ENCODE results near the gene SLC24A3.

The SLC24A3 gene

GRCh38 chr20:19520261-19520660 is 307.8 kb downstream of the SLC24A3 start:
- no peak for FAIRE-seq

- no peak for FAIRE-seq
Measured at GRCh38 chr20:19522071-19522801, 309.8 kb downstream of the SLC24A3 start.

- FAIRE-seq = no peak
Measured at GRCh38 chr20:19522836-19523590, 310.6 kb downstream of the SLC24A3 start.

- FAIRE-seq = no peak
Measured at GRCh38 chr20:19524691-19525090, 312.2 kb downstream of the SLC24A3 start.

DNA sequence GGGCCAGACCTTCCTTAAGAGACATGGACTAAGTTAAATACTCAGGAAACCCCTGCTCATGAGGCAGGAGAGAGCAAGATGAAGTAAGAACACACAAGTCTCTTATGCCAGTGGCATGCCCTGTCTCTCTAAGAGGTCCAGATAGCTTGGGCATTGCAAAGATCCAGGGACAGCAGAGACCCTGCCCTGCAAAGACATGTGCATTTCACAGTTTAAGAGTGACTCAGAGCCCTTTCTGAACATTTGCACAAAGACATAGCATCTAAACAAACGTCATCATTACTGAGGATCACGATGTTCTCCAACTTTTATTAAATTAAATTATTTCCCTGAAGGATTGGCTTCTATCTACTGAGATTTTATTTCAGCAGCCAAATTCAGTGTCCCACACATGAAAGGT is 315.1 kb downstream of the SLC24A3 start:
- FAIRE-seq = no peak

DNA sequence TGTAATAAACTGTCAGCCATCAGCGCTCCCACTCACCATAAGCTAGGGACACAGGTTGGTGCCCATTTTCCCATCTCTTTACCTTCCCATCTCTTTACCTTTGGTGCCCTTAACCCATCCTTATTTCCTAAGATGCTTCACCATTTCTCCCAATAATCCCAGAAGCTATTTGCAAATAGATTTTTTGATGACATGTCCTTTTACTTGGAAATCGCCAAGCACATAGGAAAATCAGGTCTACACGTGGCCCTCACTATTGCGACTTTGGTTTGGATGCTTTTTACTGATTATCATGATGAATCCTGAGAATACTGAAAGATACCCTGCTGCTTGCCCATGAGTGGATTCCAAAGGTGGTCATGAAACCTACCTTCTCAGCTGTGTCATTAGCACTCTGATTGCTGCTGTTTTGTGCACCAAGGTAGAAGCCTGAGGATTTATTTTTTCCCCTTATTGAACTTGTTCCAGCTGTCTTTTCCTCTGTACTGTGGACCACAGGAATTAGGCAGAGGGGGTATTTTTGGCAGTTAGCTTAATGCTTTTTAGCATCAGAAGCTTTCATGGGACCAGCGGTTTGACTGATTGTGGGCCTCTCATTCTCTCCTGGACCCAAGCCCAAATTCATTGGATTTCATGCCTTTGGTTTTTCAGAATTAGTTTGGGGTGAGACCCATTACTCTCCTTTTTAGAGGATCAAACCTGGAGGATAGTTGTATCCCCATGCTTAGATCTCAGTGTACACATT is 316.0 kb downstream of the SLC24A3 start:
- FAIRE-seq = no peak

GRCh38 chr20:19530006-19530405 is 317.6 kb downstream of the SLC24A3 start:
- FAIRE-seq = no peak

GRCh38 chr20:19531446-19531845 is 319.0 kb downstream of the SLC24A3 start:
- no peak for FAIRE-seq

- FAIRE-seq = no peak
Measured at GRCh38 chr20:19538556-19538955, 326.1 kb downstream of the SLC24A3 start.

DNA sequence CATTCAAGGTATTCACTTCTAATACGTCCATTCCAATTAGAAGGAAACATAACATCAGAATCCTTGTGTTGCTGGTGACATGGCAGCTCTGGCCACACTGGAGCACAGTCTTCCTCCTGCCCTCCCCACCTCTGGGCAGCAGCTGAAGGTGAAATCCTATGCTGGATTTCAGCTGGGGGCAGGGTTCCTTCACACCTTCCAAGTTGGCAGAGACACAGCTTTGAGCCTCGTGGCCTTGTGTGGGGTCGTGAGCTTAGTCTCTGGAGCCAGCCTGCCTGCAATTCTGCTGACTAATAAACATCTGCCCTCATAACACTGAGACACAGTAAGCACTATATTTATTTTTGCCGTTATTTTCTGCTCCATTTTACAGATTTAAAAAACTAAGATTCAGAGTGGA is 326.7 kb downstream of the SLC24A3 start:
- no peak for FAIRE-seq

DNA sequence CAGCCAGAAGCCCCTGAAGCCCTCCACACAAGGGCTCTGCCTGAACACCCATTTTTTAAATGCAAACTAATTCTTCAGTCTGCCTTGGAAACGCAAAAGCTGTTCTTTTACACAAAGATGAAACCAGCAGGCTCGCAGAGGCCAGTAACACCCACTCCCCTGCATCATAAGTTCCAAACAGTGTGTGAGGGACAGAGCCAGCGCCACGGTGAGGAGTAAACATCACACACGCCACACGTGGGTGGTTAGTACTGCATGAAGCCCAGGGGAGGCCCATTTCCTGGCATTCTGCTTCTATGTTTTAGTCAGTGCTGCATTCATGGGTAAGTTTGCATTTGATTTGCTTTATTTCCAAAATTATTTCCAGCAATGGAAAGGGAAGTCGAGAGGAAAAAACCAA is 327.9 kb downstream of the SLC24A3 start:
- no peak for FAIRE-seq

- no peak for FAIRE-seq
Measured at GRCh38 chr20:19543101-19543500, 330.7 kb downstream of the SLC24A3 start.

GRCh38 chr20:19544684-19545083 is 332.2 kb downstream of the SLC24A3 start:
- no peak for FAIRE-seq

GRCh38 chr20:19546648-19547047 is 334.2 kb downstream of the SLC24A3 start:
- no peak for FAIRE-seq

DNA sequence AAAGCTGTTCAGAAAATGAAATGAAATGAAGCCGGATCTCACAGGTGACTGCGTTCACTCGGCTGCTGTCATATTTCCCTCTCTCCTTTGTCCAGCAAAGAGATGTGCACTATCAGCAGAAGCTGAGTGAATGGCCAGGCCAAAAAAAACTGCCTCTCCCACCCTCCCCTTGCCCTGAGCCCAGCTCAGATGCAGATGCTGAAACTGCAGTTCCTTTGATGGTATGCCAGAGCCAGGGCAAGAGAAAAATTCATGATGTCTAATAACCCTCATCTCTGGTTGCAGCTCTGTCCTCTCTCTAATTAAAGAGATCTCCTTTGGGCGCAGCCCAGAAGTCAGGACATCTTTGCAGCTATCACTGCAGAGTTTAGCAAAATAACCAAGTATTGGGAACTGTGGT is 335.1 kb downstream of the SLC24A3 start:
- FAIRE-seq = no peak

- no peak for FAIRE-seq
Measured at GRCh38 chr20:19549896-19550295, 337.5 kb downstream of the SLC24A3 start.

- no peak for FAIRE-seq
Measured at GRCh38 chr20:19552221-19553180, 340.1 kb downstream of the SLC24A3 start.

GRCh38 chr20:19554666-19555065 is 342.2 kb downstream of the SLC24A3 start:
- FAIRE-seq = no peak

- no peak for FAIRE-seq
Measured at GRCh38 chr20:19555726-19556125, 343.3 kb downstream of the SLC24A3 start.

DNA sequence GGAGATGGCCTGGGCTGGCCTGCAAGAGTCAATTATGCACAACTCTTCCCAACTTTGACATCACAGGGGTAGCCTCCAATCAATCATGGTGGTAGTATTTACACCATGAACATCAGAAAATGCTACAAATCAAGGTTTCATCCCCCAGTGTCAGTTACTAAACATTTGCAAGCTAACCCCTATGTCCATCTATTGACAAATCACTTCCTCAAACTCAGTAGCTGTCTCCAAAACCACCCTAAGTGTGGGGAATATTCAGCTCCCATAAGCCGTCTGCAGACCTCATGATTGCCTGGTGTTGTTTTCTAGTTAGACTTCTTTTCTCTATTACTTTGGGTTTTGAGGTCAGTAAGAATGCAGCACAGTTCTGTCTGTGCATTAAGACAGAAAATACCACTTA is 344.8 kb downstream of the SLC24A3 start:
- no peak for FAIRE-seq

DNA sequence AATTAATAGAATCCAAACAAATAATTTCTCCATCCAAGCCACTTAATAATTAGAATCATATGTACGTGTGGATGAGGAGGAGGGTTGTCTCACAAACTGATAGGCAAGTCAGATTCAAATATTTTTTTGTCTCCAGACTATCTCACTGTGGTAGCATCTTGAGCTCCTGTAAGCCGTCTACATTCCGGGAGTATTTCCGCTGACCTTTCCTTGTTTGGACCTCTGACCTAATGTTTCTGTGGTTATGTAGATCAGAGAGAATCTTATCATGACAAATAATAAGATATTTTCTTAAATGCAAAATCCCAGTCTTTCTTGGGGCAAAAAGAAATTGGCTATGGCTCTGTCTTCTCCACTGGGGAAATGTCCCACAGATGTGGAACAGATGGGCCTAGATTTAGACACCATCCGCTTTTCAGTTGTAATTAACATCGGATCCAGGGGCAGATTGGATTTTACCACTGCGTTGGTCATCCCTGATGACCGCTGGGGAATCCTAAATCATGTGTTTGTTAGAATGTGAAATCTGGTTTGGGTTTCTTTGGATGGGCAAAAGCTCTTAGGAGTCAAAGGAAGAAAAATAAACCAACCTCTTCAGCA is 348.5 kb downstream of the SLC24A3 start:
- no peak for FAIRE-seq

DNA sequence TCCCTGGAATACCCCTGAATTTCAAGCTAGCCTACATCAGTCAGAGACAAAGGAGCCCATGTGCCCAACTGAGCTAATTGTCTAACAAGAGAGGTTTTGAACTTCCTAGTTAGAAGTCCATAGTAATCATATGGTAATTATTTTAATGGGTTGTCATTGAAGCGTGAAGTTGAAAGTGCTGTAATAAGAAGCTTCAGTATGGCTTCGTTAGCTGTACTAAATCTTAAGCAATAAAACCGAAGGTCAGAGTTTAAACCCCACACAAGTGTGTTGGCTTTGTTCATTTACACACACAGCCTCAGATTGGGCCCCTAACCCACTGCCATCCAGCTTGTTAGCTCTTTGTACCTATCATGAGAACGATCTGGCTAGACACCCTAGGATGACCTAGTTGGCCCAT is 350.0 kb downstream of the SLC24A3 start:
- FAIRE-seq = no peak
